Activated T-cell treated with anti-CD3 and anti-CD28 coated beads, Interleukin-2, amount 50 U/mL, for 72 hours (primary cell): Measurements from ENCODE around the gene PLA2R1. TPM values are rescaled to one million over a fixed set of nuclear protein-coding genes. Genes with fewer than 3 reads are reported as not detected.

Experiments
- total RNA-seq, 2 donors: library from RNA; stranded (reverse); gene quantifications; one replicate each; pipeline ENCODE4 v1.2.3, GENCODE V29; 2022

PLA2R1 gene
- total RNA-seq, 2 donors from 2014 or later, result not detected

Other genes starting within 250 kb of the PLA2R1 start
- 100 to 1,000 TPM; 108 to 114 TPM for gene LY75, start 157.9 kb downstream of the PLA2R1 start, total RNA-seq
- gene ITGB6, start 137.7 kb upstream of the PLA2R1 start, total RNA-seq, result not detected